Measurements from ENCODE around the gene COBL.

The COBL gene

DNA sequence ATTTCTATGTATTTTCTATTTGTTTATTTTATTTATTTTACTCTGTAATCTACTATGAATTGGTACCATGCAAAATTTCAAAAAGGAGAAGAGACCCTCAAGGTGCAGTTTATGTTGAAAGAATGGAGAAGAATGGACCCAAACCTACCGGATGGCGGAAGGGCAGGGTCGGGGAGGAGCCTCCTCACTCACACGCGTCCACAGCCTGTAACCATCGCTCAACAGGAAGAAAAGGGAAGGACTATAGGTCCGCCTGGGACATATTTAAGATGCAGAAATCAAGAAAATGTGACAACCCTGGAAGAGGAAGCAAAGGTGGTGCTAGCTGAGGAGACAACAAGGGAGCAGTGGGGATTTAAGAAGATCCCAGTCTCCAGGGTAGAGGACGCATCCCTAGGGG lies 158.4 kb downstream of the COBL start:
- TF ChIP-seq, protein P1, sequence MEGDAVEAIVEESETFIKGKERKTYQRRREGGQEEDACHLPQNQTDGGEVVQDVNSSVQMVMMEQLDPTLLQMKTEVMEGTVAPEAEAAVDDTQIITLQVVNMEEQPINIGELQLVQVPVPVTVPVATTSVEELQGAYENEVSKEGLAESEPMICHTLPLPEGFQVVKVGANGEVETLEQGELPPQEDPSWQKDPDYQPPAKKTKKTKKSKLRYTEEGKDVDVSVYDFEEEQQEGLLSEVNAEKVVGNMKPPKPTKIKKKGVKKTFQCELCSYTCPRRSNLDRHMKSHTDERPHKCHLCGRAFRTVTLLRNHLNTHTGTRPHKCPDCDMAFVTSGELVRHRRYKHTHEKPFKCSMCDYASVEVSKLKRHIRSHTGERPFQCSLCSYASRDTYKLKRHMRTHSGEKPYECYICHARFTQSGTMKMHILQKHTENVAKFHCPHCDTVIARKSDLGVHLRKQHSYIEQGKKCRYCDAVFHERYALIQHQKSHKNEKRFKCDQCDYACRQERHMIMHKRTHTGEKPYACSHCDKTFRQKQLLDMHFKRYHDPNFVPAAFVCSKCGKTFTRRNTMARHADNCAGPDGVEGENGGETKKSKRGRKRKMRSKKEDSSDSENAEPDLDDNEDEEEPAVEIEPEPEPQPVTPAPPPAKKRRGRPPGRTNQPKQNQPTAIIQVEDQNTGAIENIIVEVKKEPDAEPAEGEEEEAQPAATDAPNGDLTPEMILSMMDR (IDR thresholded peaks at IDR 0.05; ENCODE audit: low read depth, low read length, missing control alignments), result no peak
- peaks cover 5% of the 10 kb centered on the region for H3K27me3 ChIP-seq (replicated peaks)
- in situ Hi-C loops (cut with HindIII; ENCODE audit: low pct_ligation_motif_present, low sequenced_read_pairs), result no loop called here

DNA sequence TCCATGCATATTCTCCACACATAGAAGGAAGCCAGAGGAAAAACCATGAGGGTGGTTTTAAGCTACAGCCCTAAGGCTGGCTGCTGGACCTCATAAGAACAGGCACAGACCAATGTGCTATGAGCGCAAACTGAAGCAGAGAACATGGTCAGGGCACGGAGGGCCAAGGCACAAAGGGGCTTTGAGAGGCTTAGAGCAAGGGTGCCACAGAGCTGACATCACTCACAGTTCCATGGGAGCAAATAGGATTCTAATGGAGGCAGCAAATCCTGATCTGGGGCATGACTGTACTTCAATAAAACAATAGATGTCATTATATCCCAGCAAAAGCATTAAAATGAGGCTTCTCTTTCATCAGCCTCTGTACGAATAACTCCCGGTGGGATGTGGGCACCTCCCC lies 162.4 kb downstream of the COBL start:
- H3K27me3 ChIP-seq (replicated peaks), result peaks cover 7% of the 10 kb centered on the region
- H3K27ac ChIP-seq, result no peak overlapping the region
- no peak for DNase-seq
- TF ChIP-seq, protein P1 (IDR thresholded peaks at IDR 0.05; ENCODE audit: low read depth, low read length, missing control alignments), result no peak
- no peak overlapping the region for H3K4me3 ChIP-seq (ENCODE audit: low read depth, low read length)
- H3K36me3 ChIP-seq (replicated peaks), result no peaks in the 10 kb centered on the region
- in situ Hi-C loops (cut with HindIII; ENCODE audit: low pct_ligation_motif_present, low sequenced_read_pairs), result no loop called here

More for the DNA sequence above, 158.4 kb downstream of the COBL start:
- H3K27ac ChIP-seq, result no peak overlapping the region
- no peak overlapping the region for H3K4me3 ChIP-seq (ENCODE audit: low read depth, low read length)
- no peak for DNase-seq
- no peaks in the 10 kb centered on the region for H3K36me3 ChIP-seq (replicated peaks)

GRCh38 chr7:51152706-51153200 lies 163.9 kb downstream of the COBL start:
- peaks cover 2% of the 10 kb centered on the region for H3K27me3 ChIP-seq (replicated peaks)
- H3K27ac ChIP-seq, result no peak overlapping the region
- TF ChIP-seq, protein P1 (IDR thresholded peaks at IDR 0.05; ENCODE audit: low read depth, low read length, missing control alignments), result no peak
- DNase-seq, result no peak
- H3K36me3 ChIP-seq (replicated peaks), result no peaks in the 10 kb centered on the region
- H3K4me3 ChIP-seq (ENCODE audit: low read depth, low read length), result no peak overlapping the region
- in situ Hi-C loops (cut with HindIII; ENCODE audit: low pct_ligation_motif_present, low sequenced_read_pairs), result no loop called here

DNA sequence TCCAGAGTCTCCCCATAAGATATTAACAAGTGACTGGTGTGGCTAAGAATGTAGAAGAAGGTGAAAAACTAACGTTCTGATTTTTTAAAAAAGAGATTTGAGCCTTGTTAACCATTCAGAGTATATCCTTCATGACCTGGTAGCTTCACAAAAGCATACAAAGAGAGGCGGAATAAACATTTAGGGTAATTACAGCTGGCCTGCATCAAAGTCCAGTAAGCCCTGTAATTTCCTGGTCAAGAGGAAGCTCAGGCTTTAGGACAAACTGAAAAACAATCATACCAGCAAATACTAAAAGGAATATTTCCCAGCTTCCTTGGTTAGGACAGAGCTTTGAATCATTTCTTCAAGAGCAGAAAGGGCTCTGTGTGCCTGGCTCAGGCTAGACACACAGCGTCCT lies 165.2 kb downstream of the COBL start:
- no peak for DNase-seq
- TF ChIP-seq, protein P1 (IDR thresholded peaks at IDR 0.05; ENCODE audit: low read depth, low read length, missing control alignments), result no peak
- H3K4me3 ChIP-seq (ENCODE audit: low read depth, low read length), result no peak overlapping the region
- in situ Hi-C loops (cut with HindIII; ENCODE audit: low pct_ligation_motif_present, low sequenced_read_pairs), result no loop called here
- no peaks in the 10 kb centered on the region for H3K36me3 ChIP-seq (replicated peaks)
- peaks cover 2% of the 10 kb centered on the region for H3K27me3 ChIP-seq (replicated peaks)
- no peak overlapping the region for H3K27ac ChIP-seq

DNA sequence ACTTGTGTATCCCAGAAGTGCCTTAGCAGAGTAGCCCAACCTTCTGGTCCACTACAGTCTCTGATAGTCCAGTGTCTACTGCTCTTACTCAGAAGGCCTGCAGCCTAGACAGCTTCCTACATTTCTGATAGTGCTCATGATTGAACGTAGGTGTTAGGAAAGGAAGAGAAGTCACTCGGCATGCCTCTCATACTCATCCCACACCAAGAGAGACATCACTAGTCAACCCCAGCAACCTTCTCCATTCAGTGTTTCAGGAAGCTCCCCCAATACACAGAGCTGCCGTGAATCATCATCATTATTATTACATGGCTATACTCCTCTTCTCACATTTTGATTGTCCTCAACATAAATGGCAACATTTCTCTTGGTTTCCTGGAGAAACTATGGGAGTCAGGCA lies 166.4 kb downstream of the COBL start:
- in situ Hi-C loops (cut with HindIII; ENCODE audit: low pct_ligation_motif_present, low sequenced_read_pairs), result no loop called here
- no peak overlapping the region for H3K4me3 ChIP-seq (ENCODE audit: low read depth, low read length)
- no peak overlapping the region for H3K27ac ChIP-seq
- H3K27me3 ChIP-seq (replicated peaks), result peaks cover 2% of the 10 kb centered on the region
- H3K36me3 ChIP-seq (replicated peaks), result no peaks in the 10 kb centered on the region
- no peak for DNase-seq
- TF ChIP-seq, protein P1 (IDR thresholded peaks at IDR 0.05; ENCODE audit: low read depth, low read length, missing control alignments), result no peak

DNA sequence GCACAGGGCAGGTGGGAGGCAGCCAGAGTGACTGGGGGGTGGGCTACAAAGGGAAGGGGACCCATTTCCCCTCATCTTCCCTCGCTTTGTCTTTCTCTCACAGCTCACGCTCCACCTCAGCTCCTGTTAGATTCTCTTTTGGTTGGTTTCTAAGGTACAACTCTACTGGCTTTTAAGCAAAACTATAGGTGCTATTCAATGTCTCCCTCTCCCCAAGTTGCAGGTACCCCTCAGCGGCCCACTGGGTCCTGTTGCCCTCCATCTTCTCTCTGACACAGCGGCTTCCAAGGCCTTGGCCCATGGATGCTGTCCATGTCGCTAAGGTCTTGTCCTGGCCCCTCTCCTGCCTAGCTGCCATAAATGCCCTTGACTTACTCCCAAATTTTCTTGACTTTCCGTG lies 168.4 kb downstream of the COBL start:
- no peak overlapping the region for H3K27ac ChIP-seq
- H3K27me3 ChIP-seq (replicated peaks), result peaks cover 2% of the 10 kb centered on the region
- no peaks in the 10 kb centered on the region for H3K36me3 ChIP-seq (replicated peaks)
- in situ Hi-C loops (cut with HindIII; ENCODE audit: low pct_ligation_motif_present, low sequenced_read_pairs), result no loop called here
- no peak for DNase-seq
- TF ChIP-seq, protein P1 (IDR thresholded peaks at IDR 0.05; ENCODE audit: low read depth, low read length, missing control alignments), result no peak
- H3K4me3 ChIP-seq (ENCODE audit: low read depth, low read length), result no peak overlapping the region

Data from brain microvascular endothelial cell (primary cell).